GM19397 (cell line): Measurements from ENCODE around the gene RIN3.

Experiments used
- ATAC-seq: cut with Tn5 transposase; IDR thresholded peaks from one replicate; pipeline ENCODE4 v1.9.1; 2021; ENCODE audit warnings: mild to moderate bottlenecking, moderate library complexity; ENCODE audit not compliant: unreplicated experiment

The RIN3 gene

DNA sequence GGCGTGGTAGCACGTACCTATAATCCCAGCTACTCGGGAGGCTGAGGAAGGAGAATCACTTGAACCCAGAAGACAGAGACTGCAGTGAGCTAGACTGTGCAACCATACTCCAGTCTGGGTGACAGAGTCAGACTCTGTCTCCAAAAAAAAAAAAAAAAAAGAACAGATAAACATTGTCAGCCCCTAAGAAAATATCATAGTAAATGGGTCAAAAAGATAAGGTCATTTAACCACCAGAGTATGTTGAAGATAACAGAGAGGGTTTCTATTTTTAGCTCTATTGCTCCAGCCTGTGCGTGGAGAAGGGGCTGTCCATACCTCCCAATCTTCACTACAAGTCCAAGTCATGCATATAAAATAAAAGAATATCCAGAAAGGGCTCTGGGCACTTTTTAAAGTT, 219.4 kb downstream of the RIN3 start:
- no peak for ATAC-seq

DNA sequence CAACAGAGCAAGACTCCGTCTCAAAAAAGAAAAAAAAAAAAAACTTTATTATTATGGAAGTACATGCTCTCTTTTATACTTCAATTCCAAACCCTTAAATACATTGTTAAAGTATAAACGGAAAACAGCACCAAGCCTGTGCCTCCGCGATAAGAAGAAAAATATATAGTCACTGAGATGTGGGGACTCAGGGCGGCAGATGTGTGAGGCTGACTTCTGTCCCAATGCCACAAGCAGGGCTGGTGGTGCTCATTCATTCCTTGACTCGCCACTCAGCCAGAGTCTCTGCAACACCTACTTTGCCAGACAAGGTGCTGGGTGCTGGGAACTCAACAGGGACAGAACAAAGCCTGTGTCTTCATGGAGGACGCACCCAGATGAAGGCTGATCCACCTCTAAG, 221.0 kb downstream of the RIN3 start:
- ATAC-seq: no peak

DNA sequence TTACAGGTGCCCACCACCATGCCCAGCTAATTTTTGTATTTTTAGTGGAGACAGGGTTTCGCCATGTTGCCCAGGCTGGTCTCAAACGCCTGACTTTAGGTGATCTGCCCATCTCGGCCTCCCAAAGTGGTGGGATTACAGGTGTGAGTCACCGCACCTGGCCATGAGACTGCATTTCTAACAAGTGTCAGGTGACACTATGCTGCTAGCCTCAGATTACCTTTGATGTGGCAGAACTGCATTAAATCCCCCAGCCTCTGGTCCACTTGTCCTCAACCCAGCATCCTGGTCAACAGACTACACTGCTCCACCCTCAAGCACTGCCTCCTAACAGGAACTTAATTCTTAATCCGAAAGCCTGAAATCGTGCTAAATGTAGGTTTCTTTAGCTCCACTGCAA, 221.8 kb downstream of the RIN3 start:
- ATAC-seq: no peak

DNA sequence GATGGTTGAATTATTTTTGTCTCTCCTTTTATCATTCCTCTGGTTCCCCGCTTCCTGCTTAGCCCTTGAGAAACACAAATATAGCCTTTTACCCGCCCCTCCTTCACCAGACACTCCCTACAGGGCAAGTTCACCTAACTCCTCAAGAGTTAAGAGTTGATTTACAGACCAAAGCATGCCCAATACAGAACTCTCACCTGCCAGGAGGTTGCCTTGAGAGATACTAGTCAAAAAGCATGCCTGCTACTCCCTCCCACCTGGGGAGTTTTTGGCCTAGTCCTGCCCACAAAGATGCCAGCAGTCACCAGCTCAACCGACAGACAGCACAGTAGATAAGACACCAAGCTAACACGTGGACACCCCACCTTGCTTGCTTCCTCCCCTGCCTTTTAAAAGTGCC, 223.6 kb downstream of the RIN3 start:
- ATAC-seq: no peak

DNA sequence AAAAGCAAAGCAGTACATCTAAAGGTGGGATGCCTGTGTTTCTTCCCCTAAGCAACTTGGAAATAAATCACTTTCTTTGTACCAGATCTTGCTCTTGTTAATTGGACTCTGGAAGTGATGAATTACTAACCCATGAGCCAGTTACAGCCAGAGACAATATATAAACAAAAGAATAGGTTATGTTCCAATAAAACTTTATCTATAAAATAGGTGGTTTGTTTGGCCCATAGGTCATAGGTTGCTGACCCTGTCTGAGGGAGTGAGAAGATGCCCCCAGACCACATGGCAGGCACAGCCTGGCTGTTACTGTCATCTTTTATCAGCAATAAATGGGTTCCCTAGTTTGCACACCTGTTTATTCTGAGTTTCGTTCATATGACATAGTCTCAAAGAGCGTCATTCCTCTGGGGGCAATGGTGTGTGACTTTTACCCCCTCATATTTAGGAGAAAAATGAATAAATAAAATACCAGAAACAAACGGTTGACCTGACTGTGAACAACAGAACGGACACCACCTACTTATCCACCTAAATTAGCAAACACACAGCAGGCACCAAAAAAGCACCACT, 224.1 kb downstream of the RIN3 start:
- ATAC-seq: no peak
